Effector memory CD4-positive, alpha-beta T cell (primary cell): Measurements from ENCODE around the gene BRICD5.
"Not testable (repeated sequence)": the region's sequence is repeated elsewhere in the genome, so short reads cannot be mapped to it uniquely, and the experiment has no call there.

Experiments used
- DNase-seq, 3 donors: peaks; one replicate each; pipeline ENCODE4 v3.0.0-alpha.2; 2020
- H3K27ac ChIP-seq: 2 replicates; pipeline ENCODE4 v1.7.0; 2013; ENCODE audit warnings: mild to moderate bottlenecking, low read length, moderate library complexity; ENCODE audit not compliant: insufficient read depth, poor library complexity, severe bottlenecking
- H3K27me3 ChIP-seq: replicated peaks from 2 replicates; pipeline ENCODE4 v1.7.0; 2013; ENCODE audit warnings: mild to moderate bottlenecking, low read length; ENCODE audit not compliant: insufficient read depth, control insufficient read depth, poor library complexity, severe bottlenecking
- H3K36me3 ChIP-seq: 2 replicates; pipeline ENCODE4 v1.7.0; 2013; ENCODE audit warnings: mild to moderate bottlenecking, low read length, moderate library complexity; ENCODE audit not compliant: control insufficient read depth, insufficient read depth
- H3K4me1 ChIP-seq: 2 replicates; pipeline ENCODE4 v1.7.0; 2013; ENCODE audit warnings: low read length, mild to moderate bottlenecking; ENCODE audit not compliant: control insufficient read depth, insufficient read depth, poor library complexity, severe bottlenecking
- H3K4me3 ChIP-seq: 2 replicates; pipeline ENCODE4 v1.7.0; 2013; ENCODE audit warnings: low read length, low read depth, mild to moderate bottlenecking; ENCODE audit not compliant: insufficient read depth, poor library complexity, severe bottlenecking
- H3K9me3 ChIP-seq: 2 replicates; pipeline ENCODE4 v1.7.0; 2013; ENCODE audit warnings: mild to moderate bottlenecking, low read length, moderate library complexity; ENCODE audit not compliant: control insufficient read depth

BRICD5 gene

DNA sequence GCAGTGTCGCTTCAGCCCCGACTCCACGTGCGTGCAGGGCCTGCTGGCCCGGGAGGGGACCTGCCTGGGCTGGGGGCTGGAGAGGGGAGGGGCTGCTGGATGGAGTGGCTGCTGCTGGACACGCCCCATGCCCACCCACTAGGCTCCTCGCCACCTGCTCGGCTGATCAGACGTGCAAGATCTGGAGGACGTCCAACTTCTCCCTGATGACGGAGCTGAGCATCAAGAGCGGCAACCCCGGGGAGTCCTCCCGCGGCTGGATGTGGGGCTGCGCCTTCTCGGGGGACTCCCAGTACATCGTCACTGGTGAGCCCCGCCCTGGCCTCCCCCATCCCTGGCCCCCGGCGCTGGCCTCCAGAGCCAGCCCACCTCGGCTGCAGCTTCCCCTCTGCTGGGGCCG, 2.4 kb downstream of the BRICD5 start:
- Histone ChIP-seq H3K27ac (no peak overlapping the region), H3K36me3 (peaks cover 21% of the 10 kb centered on the region), H3K9me3 (no peaks in the 10 kb centered on the region), H3K4me1 (peaks cover 28% of the 10 kb centered on the region), H3K27me3 (no peaks in the 10 kb centered on the region), H3K4me3 (no peak overlapping the region)
- DNase-seq = no peak

DNA sequence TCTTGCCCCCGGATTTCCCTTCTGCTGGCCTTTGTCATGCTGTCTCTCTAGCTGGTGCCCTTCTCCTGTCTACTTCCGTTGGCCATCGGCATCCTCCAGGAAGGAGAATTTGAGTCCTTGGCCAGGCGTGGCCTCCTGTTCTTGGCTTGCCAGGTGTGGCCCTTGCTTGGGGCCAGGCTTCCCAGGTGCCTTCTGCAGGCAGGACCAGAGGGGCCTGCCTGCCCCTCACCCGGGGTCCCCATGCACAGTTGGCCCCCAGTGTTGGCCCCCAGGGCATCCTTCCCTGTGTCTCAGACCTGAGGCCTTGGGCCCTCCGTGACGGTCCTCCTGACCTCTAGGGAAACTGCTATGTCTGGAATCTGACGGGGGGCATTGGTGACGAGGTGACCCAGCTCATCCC, 2.8 kb downstream of the BRICD5 start:
- H3K4me1 ChIP-seq = peaks cover 24% of the 10 kb centered on the region
- no peak overlapping the region for H3K4me3 ChIP-seq
- no peak for DNase-seq
- H3K9me3 ChIP-seq = no peaks in the 10 kb centered on the region
- no peaks in the 10 kb centered on the region for H3K27me3 ChIP-seq
- peaks cover 21% of the 10 kb centered on the region for H3K36me3 ChIP-seq
- no peak overlapping the region for H3K27ac ChIP-seq

DNA sequence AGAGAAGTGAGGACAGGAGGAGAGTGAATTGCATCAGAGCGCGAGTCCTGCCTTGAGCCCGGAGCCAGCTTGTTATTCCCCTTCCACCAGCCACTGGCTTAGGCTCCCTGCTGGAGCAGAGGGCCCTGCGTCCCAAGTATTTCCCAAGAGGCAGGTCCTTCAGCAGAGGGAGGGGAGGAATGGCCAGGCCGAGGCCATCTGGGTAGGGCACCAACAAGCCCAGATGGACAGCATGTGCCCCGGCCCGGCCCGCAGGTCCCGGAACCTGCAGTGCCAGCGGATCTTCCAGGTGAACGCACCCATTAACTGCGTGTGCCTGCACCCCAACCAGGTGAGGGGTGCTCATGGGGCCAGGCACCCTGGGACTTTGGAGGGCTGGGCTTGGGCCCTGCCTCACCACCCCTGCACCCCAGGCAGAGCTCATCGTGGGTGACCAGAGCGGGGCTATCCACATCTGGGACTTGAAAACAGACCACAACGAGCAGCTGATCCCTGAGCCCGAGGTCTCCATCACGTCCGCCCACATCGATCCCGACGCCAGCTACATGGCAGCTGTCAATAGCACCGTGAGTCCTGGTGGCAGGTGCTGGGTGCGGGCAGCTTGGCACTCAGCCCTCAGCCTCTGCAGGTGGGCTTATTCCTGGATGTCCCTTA, 3.8 kb downstream of the BRICD5 start:
- H3K4me3 ChIP-seq = no peak overlapping the region
- H3K36me3 ChIP-seq = peaks cover 21% of the 10 kb centered on the region
- DNase-seq = no peak
- no peaks in the 10 kb centered on the region for H3K27me3 ChIP-seq
- H3K27ac ChIP-seq = no peak overlapping the region
- no peaks in the 10 kb centered on the region for H3K9me3 ChIP-seq
- H3K4me1 ChIP-seq = peaks cover 20% of the 10 kb centered on the region

DNA sequence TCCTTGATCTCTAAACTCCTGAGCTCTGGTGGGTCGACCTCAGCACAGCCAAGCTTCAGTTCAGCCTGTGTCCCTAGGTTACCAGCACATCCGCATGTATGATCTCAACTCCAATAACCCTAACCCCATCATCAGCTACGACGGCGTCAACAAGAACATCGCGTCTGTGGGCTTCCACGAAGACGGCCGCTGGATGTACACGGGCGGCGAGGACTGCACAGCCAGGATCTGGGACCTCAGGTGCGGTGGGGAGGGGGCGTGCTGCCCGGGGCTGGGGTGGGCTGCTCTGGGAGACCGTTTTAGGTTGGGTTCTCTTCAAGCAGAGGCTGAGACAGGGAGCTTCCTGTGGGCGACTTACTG, 4.3 kb downstream of the BRICD5 start:
- no peaks in the 10 kb centered on the region for H3K27me3 ChIP-seq
- H3K4me3 ChIP-seq = peak overlapping the region; percentile 96
- H3K4me1 ChIP-seq = peaks cover 20% of the 10 kb centered on the region
- peaks cover 21% of the 10 kb centered on the region for H3K36me3 ChIP-seq
- no peaks in the 10 kb centered on the region for H3K9me3 ChIP-seq
- H3K27ac ChIP-seq = peak overlapping the region; percentile 97
- no peak for DNase-seq

GRCh38 chr16:2205967-2206313, 4.7 kb downstream of the BRICD5 start:
- H3K27ac ChIP-seq = peak overlapping the region; percentile 97
- no peaks in the 10 kb centered on the region for H3K27me3 ChIP-seq
- H3K36me3 ChIP-seq = peaks cover 21% of the 10 kb centered on the region
- peak overlapping the region; percentile 96 for H3K4me3 ChIP-seq
- H3K9me3 ChIP-seq = no peaks in the 10 kb centered on the region
- DNase-seq = no peak
- peaks cover 20% of the 10 kb centered on the region for H3K4me1 ChIP-seq

DNA sequence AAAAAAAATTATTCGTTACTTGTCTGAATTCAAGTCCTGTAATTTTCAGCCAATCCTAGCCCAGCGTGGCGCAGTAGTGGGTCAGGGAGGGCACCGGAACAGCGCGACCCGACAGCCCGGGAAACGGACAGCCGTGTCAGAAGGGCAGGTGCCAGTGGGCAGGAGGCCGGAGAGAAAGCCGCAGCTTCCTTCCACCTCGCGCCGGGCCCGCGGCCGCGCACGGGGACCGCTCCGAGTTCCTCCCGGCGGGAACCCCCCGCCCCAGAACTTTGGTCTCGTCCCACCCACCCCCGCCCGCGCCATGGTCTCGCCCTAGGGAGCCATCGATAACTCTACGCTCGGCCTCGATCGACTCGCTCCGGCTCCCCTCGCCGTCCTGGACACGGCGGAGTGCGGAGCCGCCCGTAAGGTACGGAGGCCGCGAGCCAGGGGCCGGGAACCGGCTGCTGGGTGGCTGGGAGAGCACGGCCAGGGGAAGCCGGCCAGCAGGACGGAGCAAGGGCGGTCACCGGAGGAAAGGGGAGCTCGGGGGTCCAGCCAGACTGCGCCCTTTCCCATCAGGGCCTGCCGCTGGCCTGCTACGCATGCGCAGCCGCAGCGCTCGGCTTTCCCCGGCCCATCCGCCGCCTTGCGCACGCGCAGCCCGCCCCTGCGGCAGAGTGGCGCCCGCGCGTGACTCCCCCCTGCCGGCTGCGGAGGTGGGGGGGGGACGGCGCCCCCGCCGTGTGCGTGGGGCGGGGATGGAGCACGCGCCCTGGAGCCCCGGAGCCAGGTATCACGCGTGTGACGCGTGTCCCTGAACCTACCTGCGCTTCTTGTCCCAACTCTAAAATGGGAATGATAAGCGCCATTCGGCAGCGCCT, 5.3 kb downstream of the BRICD5 start, which contains the start of gene MLST8:
Gene MLST8, plus strand, starts transcription at position 351 of the 863 bp plus-strand sequence. CDS start 632 bp downstream, outside the sequence.
- peak within 1 kb of the TSS; percentile 96 for H3K4me3 ChIP-seq
- H3K9me3 ChIP-seq = no peaks in the 10 kb centered on the region
- peak; percentile 88 to 89 (median 89) for DNase-seq
- peaks cover 21% of the 10 kb centered on the region for H3K36me3 ChIP-seq
- H3K4me1 ChIP-seq = peaks cover 20% of the 10 kb centered on the region
- no peaks in the 10 kb centered on the region for H3K27me3 ChIP-seq
- peak within 1 kb of the TSS; percentile 97 for H3K27ac ChIP-seq

DNA sequence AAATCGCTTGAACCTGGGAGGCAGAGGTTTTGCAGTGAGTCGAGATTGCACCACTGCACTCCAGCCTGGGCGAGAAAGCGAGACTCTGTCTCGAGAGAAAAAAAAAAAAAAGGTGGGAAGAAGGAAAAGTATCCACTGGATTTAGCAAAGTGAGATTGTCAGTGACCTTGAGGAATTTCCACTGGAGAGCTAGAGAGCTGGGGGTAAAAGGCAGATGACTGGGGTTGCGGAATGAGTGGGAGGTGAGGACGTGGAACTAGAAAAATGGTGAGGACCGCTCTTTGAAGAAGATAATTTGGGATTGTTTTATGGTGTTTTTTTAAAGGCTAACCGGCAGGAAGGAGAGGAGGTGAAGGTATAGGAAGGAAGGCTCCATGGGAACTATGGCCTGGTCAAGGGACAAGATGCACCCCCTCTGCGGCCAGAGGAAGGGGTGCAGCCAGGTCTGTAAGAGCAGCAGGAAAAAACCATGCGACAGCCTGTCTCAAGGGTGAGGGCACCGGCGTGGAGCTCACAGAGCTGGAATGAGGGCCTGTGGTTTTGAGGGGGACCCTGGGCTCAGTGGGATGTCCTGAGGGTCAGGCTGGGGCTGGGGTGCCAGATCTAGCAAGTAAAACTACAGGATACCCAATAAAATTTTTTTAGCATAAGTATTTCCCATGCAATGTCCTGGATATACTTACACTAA, 6.1 kb downstream of the BRICD5 start:
- no peaks in the 10 kb centered on the region for H3K9me3 ChIP-seq
- H3K27me3 ChIP-seq = no peaks in the 10 kb centered on the region
- peaks cover 21% of the 10 kb centered on the region for H3K36me3 ChIP-seq
- H3K4me3 ChIP-seq = peak overlapping the region; percentile 96
- peak overlapping the region; percentile 97 for H3K27ac ChIP-seq
- peaks cover 20% of the 10 kb centered on the region for H3K4me1 ChIP-seq
- no peak for DNase-seq

DNA sequence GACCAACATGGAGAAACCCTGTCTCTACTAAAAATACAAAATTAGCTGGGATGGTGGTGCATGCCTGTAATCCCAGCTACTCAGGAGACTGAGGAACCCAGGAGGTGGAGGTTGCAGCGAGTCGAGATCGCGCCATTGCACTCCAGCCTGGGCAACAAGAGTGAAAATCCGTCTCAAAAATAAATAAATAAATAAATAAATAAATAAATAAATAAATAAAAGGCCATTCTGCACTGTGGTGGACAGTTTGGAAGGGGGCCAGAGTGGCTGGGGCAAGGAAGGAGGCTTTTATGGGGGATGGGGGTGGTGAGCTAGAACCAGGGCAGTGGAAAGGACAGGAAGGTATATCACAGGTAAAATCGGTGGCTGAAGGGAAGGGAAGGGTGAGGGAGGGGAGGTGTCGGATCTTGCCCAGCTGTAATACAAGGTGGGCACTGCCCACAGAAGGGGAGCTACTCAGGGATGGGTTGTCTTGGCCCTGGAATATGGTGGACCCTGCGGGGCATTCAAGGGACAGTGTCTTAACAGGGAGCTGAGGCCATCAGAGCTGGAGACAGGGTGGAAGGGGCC, 7.5 kb downstream of the BRICD5 start:
- H3K9me3 ChIP-seq, H3K4me3 ChIP-seq, H3K27ac ChIP-seq, H3K27me3 ChIP-seq, DNase-seq: not testable (repeated sequence)
- Histone ChIP-seq H3K36me3 (peaks cover 12% of the 10 kb centered on the region), H3K4me1 (peaks cover 20% of the 10 kb centered on the region)

- DNase-seq = no peak
- Histone ChIP-seq H3K36me3 (no peaks in the 10 kb centered on the region), H3K27ac (no peak overlapping the region), H3K4me3 (no peak overlapping the region), H3K27me3 (peaks cover 23% of the 10 kb centered on the region), H3K9me3 (no peaks in the 10 kb centered on the region), H3K4me1 (peaks cover 16% of the 10 kb centered on the region)
Observed at GRCh38 chr16:2200313-2200712, 10.3 kb downstream of the BRICD5 start.
